ENCODE results near the gene PRPF6. TPM values are rescaled to one million over a fixed set of nuclear protein-coding genes. Genes with fewer than 3 reads are reported as not detected.
A peak's percentile ranks its signal among the peaks of the same experiment; 100 is the strongest.
"Not testable (repeated sequence)": the region's sequence is repeated elsewhere in the genome, so short reads cannot be mapped to it uniquely, and the experiment has no call there.

Gene PRPF6
- total RNA-seq, 2 experiments from 2014 or later: 50.6 to 51.3 TPM

DNA sequence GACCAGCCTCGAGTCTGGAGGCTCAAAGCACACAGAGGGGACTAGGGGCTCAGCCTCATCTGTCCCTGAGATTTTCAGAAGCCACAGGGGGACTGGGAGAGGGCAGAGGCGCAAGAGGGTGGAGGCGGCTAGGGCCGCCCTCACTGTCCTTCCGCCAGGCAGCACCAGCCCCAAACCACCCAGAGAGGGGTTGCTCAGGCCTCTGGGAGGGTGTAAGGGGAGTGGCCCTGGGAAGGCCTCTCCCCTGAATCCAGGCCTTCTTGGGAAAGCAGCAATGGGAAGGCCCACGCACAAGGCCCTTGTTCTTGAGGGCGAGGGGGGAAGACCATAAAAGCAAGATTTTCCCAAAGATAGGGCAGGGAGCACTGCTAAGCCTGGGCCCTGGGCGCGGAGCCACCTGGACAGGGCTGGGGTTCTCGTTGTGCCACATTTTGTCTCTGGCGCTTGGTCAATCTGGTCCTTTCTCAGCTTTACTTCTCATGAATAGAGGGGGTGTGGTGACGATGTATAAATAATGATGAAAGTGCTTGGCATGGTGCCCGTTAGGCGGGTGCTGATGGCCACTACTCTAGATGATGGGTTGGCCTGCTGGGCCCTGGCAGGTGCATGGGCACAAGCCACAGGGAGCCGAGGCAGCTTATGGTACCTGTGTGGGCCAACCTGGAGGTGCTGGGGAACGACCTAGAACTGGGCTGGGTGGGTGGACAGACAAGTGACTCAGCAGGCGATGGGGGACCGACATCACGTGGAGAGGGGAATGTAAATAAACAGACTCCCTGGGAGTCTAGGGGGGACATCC lies 6.3 kb upstream of the PRPF6 start:
- ChIA-PET CTCF (interaction anchor here (0.6 to 2.1 kb wide), 28 partner anchors 8 to 478 kb away, joined by 3 to 15 read pairs (median 4); partner anchors contain the start of genes ARFRP1, DNAJC5, TPD52L2 and UCKL1), POLR2A (interaction anchor here (1.0 kb wide), 1 partner anchor 88 kb away, joined by 3 read pairs; no protein-coding TSS in a partner anchor)
- Mint-ChIP-seq H3K4me1 (ENCODE audit: low read depth) (peaks cover 55% of the 10 kb centered on the region), H3K9me3 (no peaks in the 10 kb centered on the region), H3K36me3 (ENCODE audit: low read depth) (peaks cover 23% of the 10 kb centered on the region), H3K4me3 (peak overlapping the region; percentile 48), H3K27me3 (no peaks in the 10 kb centered on the region), H3K27ac (peak overlapping the region; percentile 58)
- DNase-seq (peak in 1 of 14 experiments; percentile 6), ATAC-seq (ENCODE audit: poor library complexity) (no peak)
- intact Hi-C loops (cut with DNase I, micrococcal nuclease): loop anchor here (1.0 to 10.0 kb wide), 9 partner anchors 65 to 537 kb away; partner anchors contain the start of genes ARFRP1 (in 2 of the 2), ZGPAT (in 2 of the 2) and PTK6 (in 1 of the 2)
- no peak overlapping the region for H3K27ac ChIP-seq (ENCODE audit: low read depth in 1 of 2, low read length in 2 of 2)
- no peaks in the 10 kb centered on the region for H3K27me3 ChIP-seq (ENCODE audit: control insufficient read depth in 1 of 2, insufficient read depth in 2 of 2, low read length in 2 of 2)
- peaks cover 13% of the 10 kb centered on the region for H3K36me3 ChIP-seq (ENCODE audit: insufficient read depth, low read length)
- no peak for TF ChIP-seq CTCF (IDR thresholded peaks at IDR 0.05)
- peaks cover 0 to 4% of the 10 kb centered on the region in 2 experiments for H3K9me3 ChIP-seq (ENCODE audit: control insufficient read depth in 1 of 2, insufficient read depth in 1 of 2, low read length in 2 of 2)
- H3K4me1 ChIP-seq (ENCODE audit: insufficient read depth, low read length): peaks cover 43% of the 10 kb centered on the region
- H3K4me3 ChIP-seq (ENCODE audit: low read length): no peak overlapping the region

DNA sequence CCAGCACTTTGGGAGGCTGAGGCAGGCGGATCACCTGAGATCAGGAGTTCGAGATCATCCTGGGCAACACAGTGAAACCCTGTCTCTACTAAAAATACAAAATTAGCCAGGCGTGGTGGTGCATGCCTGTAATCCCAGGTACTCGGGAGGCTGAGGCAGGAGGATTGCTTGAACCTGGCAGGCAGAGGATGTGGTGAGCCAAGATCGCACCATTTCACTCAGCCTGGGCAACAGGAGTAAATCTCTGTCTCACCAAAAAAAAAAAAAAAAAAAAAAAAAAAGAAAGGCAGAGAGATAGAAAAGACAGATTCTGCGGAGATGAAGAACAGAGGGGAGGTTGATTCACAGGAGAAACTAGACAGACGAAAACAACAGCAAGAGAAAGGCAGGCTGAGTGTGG lies 4.4 kb upstream of the PRPF6 start:
- Mint-ChIP-seq H3K36me3 (ENCODE audit: low read depth) (peaks cover 42% of the 10 kb centered on the region), H3K4me3 (peak overlapping the region; percentile 63), H3K4me1 (ENCODE audit: low read depth) (peaks cover 72% of the 10 kb centered on the region), H3K27ac (peak overlapping the region; percentile 89)
- H3K27me3 Mint-ChIP-seq; H3K9me3 Mint-ChIP-seq; H3K4me3 ChIP-seq (ENCODE audit: low read length); H3K27ac ChIP-seq (ENCODE audit: low read depth in 1 of 2, low read length in 2 of 2); H3K27me3 ChIP-seq (ENCODE audit: control insufficient read depth in 1 of 2, insufficient read depth in 2 of 2, low read length in 2 of 2); ATAC-seq (ENCODE audit: poor library complexity); CTCF ChIA-PET; H3K9me3 ChIP-seq (ENCODE audit: control insufficient read depth in 1 of 2, insufficient read depth in 1 of 2, low read length in 2 of 2): not testable (repeated sequence)
- Histone ChIP-seq H3K4me1 (ENCODE audit: insufficient read depth, low read length) (peaks cover 53% of the 10 kb centered on the region), H3K36me3 (ENCODE audit: insufficient read depth, low read length) (peaks cover 13% of the 10 kb centered on the region)
- intact Hi-C loops (cut with DNase I, micrococcal nuclease): loop anchor here (5.0 to 10.0 kb wide), 5 partner anchors 192 to 539 kb away; partner anchors contain the start of genes ARFRP1 (in 2 of the 2), ZGPAT (in 2 of the 2) and PTK6 (in 1 of the 2)
- POLR2A ChIA-PET: interaction anchor here (1.5 kb wide), 1 partner anchor 20 kb away, joined by 5 read pairs; the partner anchor contains the start of gene UCKL1
- peak in 1 of 14 experiments; percentile 21 for DNase-seq

DNA sequence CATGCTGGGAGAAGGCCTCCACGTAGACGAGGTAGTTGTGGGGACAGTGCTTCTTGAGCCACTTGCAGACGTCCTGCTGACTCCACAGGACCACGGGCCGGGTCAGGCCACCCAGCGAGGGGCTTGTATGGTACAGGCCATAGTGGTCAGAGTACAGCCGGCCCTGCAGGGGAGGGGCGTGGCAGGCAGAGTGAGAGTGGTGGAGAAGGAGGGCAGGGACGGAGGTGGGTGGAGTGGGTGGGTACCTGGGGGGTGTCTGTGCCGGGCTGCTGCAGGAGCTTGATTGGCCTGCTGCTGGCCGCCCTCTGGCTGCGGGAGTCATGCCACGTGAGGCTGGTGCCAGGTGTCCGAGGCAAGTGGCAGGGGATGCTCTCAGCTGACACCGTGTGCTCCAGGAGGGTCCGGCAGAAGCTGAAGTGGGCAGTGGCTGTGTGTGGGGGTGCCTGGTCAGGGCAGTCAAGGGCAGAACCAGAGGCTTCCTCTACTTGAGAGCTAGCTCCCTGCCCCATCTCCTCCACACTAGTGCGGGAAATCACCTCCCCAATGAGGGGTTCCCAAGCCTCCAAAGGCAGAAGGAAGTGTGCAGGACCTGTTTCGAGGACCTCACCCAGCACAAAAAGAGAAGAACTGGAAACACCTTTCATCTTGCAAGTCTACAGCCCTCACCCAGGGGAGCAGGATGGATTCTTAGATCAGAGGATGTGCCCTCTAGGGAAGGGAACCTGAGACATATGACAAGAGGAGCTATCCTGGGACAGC lies 3.8 kb upstream of the PRPF6 start:
- Histone ChIP-seq H3K27ac (ENCODE audit: low read depth in 1 of 2, low read length in 2 of 2) (peak overlapping the region; percentile 56 to 73), H3K9me3 (ENCODE audit: control insufficient read depth in 1 of 2, insufficient read depth in 1 of 2, low read length in 2 of 2) (no peaks in the 10 kb centered on the region), H3K4me3 (ENCODE audit: low read length) (peak overlapping the region; percentile 78), H3K27me3 (ENCODE audit: control insufficient read depth in 1 of 2, insufficient read depth in 2 of 2, low read length in 2 of 2) (no peaks in the 10 kb centered on the region), H3K36me3 (ENCODE audit: insufficient read depth, low read length) (peaks cover 13% of the 10 kb centered on the region), H3K4me1 (ENCODE audit: insufficient read depth, low read length) (peaks cover 60% of the 10 kb centered on the region)
- DNase-seq: peak in 2 of 14 experiments; percentile 32 to 34
- Mint-ChIP-seq H3K27me3 (no peaks in the 10 kb centered on the region), H3K4me3 (peak overlapping the region; percentile 88), H3K9me3 (no peaks in the 10 kb centered on the region), H3K36me3 (ENCODE audit: low read depth) (peaks cover 47% of the 10 kb centered on the region), H3K27ac (peak overlapping the region; percentile 89), H3K4me1 (ENCODE audit: low read depth) (peaks cover 76% of the 10 kb centered on the region)
- ATAC-seq (ENCODE audit: poor library complexity): no peak
- ChIA-PET POLR2A (interaction anchor here (0.5 to 1.5 kb wide), 4 partner anchors 21 to 113 kb away, joined by 3 to 5 read pairs (median 3); partner anchors contain the start of gene UCKL1), CTCF (interaction anchor here (1.0 to 1.7 kb wide), 2 partner anchors 61 to 271 kb away, joined by 3 to 6 read pairs; no protein-coding TSS in a partner anchor)
- intact Hi-C loops (cut with DNase I, micrococcal nuclease): loop anchor here (5.0 to 10.0 kb wide), 5 partner anchors 192 to 540 kb away; partner anchors contain the start of genes ARFRP1 (in 2 of the 2), ZGPAT (in 2 of the 2) and PTK6 (in 1 of the 2)
- TF ChIP-seq CTCF (IDR thresholded peaks at IDR 0.05): no peak
